GM18526 (cell line): Measurements from ENCODE around the gene TTYH1.

Source experiments
- POLR2A ChIP-seq: IDR thresholded peaks from 3 replicates; pipeline ENCODE4 v1.6.1; 2011; ENCODE audit not compliant: insufficient read length; ENCODE audit errors: extremely low read depth

The TTYH1 gene

DNA sequence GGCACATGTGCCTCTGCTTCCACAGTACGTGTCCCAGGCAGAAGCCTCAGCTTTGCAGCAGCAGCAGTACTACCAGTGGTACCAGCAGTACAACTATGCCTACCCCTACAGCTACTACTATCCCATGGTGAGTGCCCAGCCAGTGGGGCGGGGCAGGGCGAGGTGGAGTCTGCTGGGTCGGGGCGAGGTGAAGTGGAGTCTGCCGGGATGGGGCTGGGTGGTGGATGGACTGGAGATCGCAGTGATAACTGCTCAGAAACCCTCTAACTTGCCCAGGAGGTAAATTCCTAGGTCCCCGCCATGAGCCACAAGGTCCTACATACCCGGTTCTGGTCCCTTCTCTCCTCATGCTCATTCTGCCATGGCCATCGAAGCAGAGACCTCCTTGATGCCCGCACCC is 37.4 kb downstream of the TTYH1 start:
- TF ChIP-seq POLR2A, result no peak

DNA sequence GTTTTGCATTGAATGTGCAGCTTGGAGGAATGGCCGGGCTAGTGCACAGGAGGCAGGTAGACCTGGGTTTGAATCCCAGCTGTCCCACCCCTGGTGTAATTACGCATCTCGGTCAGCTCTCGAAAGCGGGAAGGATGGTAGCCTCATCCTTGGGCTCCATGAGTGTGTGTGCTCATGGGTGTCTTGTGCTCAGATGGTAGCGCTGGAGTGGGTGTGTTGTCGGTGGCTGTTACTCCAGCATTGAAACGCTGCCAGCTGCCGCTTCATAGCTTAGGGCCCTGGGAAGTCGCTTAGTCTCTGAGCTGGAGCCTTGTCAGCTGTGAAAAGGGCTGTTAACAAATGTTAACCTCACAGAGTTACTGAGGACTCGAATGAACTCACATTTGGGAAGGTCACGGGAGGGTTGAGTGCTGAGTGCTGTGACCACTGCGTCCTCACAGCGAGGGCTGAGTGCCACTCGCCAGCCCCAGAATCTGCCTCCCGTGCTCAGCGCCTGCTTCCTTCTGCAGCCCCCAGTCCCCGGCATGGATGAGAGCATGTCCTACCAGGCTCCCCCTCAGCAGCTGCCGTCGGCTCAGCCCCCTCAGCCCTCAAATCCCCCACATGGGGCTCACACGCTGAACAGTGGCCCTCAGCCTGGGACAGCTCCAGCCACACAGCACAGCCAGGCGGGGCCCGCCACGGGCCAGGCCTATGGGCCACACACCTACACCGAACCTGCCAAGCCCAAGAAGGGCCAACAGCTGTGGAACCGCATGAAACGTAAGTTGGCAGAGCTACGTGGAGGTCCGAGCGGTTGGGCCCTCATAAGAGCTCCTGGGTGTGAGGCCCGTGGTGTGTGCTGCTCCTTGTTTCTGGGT is 38.9 kb downstream of the TTYH1 start:
- TF ChIP-seq POLR2A, result no peak

DNA sequence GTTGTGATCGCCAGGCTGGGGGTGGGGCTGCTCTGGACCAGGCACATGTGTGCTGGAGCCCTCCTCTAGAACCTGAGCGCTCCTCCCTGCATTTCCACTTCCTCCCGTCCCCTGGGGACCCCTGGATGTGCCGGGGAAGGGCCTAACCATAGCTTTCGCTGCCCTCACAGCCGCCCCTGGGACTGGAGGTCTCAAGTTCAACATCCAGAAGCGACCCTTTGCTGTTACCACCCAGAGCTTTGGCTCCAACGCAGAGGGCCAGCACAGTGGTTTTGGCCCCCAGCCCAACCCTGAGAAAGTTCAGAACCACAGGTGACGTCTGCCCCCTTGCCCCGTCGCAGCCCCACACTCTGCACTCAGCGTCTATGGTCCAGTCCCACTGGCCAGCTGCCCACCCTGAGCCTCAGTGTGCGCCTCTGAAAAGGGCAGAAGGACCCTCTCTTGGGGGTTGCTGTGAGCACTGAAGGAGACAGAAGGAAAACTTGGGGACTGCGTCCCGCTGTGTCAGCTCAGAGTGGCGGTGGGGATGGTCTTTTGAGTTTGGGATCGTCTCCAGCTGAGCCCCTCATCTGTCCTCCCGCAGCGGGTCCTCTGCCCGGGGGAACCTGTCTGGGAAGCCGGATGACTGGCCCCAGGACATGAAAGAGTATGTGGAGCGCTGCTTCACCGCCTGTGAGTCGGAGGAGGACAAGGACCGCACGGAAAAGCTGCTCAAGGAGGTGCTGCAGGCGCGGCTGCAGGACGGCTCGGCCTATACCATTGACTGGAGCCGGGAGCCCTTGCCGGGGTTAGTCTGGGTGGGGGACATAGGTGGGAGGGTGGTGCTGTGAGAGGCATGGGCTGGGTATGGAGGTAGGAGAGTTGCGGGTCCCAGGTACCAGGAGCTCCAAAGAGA is 39.8 kb downstream of the TTYH1 start:
- no peak for TF ChIP-seq POLR2A

DNA sequence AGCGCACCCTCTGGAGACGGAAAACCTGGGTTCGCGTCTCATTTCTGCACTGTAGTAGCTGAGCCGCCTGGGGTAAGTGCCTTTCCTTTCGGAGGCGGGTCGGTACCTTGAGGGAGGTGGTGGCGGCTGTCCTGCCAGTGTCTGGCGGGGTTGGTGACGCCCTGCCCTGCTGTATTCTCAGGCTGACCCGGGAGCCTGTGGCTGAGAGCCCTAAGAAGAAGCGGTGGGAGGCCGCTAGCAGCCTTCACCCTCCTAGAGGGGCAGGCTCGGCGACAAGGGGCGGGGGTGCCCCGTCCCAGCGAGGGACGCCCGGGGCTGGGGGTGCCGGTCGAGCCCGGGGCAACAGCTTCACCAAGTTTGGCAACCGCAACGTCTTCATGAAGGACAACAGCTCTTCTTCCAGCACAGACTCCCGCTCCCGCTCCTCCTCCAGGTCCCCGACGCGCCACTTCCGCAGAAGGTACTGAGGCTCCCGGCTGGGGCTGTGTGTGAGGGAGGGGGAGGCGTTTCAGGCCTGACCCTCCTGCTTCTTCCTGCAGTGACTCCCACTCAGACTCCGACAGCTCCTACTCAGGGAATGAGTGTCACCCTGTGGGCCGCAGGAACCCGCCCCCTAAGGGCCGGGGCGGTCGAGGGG is 40.6 kb downstream of the TTYH1 start:
- no peak for TF ChIP-seq POLR2A

DNA sequence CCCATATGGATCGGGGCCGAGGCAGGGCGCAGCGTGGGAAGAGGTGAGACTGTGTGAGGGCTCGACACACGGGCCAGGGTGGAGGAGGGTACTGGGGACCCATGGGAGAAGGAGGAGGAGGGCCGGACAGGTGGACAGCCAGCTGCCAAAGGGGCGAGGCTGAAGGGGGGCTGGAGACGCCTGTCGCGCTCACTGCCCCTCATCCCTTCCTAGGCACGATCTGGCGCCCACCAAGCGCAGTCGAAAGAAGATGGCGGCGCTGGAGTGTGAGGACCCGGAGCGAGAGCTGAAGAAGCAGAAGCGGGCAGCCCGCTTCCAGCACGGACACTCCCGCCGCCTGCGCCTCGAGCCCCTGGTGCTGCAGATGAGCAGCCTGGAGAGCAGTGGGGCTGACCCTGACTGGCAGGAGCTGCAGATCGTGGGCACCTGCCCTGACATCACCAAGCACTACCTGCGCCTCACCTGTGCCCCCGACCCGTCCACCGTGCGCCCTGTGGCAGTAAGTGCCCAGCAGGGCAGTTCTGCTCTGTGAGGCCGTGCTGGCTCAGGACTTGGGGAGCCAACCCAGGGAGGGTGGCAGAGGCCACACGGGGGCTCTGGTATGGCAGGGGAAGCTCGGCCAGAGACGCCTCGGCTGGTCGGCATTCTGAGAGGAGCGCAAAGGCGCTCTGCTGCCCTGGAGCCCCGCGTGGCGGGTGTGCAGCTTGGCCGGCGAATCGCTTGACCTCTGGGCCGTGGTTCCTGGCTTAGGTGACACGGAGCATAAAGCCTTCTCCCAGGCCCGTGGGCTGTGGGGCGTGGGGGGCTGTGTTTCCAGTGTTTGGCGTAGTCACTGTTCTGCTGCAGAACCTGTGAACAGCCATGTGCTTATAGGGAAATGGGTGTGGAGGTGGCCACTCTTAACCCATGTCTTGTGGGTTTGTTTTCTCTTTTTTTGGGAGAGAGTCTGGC is 41.4 kb downstream of the TTYH1 start:
- no peak for TF ChIP-seq POLR2A

DNA sequence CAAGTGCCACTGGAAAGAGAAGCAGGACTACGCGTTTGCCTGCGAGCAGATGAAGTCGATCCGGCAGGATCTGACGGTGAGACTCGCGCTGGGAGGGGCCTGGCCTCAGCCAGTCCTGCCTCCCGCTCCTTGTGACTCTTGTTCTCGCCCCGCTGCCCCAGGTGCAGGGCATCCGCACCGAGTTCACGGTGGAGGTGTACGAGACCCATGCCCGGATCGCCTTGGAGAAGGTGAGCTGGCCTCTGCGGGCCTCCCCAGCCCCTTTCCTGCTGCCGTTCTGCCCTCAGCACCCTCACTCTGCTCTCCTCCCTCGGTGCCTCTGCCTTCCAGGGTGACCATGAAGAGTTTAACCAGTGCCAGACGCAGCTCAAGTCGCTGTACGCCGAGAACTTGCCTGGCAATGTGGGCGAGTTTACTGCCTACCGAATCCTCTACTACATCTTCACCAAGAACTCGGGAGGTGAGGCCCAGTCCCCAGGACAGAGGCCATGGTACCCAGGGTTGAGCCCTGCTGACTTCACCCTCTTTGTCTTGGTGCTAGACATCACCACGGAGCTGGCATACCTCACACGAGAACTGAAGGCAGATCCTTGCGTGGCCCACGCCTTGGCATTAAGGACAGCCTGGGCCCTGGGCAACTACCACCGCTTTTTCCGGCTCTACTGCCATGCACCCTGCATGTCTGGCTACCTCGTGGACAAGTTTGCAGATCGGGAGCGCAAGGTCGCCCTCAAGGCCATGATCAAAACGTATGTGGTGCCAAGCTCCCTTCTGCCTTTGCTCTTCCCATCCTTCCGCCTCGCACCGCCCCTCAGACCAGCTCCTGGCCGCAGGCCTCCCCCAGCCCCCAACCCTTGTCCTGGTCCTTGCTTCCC is 42.7 kb downstream of the TTYH1 start:
- TF ChIP-seq POLR2A, result no peak

DNA sequence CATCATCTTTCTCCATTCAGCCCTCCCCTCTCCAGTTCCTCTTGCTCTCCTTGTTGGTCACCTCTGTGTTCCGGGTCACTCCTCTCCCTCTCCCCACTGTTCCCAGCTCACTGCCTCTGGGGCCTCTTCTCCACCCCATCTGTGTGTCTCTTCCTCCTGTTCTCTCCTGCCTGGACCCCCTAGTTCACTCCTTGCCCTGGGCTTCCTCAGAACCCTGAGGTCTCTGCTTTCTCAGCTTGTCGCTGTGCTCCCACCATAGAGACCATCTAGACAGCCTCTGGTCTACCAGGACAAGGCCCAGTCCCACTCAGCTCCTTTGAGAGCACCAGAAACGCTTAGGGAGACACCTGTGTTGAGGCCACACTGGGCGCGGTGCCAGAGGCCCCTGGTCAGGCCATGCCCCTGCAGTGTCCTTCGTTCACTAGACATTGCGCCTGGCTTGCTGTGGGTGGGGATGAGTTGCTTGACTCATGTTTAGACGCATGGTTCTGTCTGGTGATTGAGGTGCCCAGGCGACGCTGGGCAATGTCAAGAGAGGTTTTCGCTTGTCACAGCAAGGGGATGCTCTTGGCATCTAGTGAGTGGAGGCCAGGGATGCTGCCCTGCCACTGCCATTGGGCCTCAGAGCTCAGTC is 43.5 kb downstream of the TTYH1 start:
- no peak for TF ChIP-seq POLR2A

DNA sequence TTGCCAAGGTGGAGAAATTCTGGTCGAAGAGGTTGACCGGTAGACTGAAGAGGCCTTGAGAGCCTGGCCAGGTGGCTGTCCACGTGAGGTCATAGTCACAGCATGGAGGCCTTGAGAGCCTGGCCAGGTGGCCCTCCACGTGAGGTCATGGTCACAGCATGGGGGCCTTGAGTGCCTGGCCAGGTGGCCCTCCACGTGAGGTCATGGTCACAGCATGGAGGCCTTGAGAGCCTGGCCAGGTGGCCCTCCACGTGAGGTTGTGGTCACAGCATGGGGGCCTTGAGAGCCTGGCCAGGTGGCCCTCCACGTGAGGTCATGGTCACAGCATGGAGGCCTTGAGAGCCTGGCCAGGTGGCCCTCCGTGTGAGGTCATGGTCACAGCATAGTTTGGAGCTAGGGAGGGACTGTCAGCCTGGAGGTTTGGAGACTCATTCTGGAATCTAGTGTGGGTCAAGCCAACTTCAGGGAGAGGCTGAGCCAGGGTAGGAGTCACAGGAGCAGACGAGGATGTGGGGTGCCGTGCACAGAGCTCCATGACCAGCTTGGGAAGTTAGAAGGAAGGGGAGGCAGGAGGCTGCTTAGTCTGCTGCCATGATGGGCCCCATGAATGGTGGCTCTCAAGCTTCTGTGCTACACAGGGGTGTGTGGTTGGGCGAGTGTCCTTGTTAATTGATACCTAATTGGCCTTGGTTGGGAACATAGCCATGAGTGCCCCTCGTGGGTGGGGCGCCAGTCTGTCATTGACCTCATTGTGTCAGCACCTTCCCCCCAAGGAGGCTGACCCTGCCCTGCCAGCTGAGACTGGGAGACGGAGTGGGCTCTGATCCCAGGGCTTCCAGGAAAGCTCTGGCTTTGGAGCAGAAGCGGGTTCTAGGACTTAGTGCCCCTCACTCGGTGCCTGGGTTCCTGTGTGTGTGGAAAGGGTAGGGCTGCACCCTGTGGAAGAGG is 44.3 kb downstream of the TTYH1 start:
- no peak for TF ChIP-seq POLR2A

DNA sequence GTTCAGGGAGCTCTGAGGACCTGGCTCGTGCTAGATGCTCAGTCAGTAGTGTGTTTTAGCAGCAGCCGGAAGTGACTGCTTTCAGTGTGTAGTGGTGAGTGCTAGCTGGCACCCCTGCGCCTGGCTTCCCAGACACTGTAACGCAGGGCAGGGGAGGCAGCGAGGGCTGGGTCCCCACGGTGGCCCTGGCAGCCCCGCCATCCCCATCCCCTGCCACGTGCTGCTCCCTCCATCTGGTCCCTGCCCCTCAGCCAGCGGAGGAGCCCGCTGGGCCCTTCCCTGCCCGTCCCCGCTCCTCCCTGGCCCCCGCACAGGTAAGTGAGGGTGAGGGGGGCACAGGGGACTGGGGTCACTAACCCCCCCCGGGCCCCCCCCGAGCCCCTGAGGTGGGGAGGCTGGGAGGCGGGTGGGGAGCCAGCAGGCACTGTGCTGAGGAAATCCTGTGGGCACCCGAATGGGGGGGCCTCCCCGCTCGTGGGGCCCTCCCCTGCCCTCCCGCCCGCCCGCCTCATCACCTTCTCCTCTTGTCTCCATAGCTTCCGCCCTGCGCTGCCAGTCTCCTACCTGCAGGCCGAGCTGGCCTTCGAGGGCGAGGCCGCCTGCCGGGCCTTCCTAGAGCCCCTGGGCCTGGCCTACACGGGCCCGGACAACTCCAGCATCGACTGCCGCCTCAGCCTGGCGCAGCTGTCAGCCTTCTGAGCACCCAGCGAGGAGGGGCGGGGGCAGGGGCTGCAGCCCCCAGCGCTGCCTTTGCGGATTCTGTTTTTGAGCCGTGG is 45.2 kb downstream of the TTYH1 start:
- no peak for TF ChIP-seq POLR2A

DNA sequence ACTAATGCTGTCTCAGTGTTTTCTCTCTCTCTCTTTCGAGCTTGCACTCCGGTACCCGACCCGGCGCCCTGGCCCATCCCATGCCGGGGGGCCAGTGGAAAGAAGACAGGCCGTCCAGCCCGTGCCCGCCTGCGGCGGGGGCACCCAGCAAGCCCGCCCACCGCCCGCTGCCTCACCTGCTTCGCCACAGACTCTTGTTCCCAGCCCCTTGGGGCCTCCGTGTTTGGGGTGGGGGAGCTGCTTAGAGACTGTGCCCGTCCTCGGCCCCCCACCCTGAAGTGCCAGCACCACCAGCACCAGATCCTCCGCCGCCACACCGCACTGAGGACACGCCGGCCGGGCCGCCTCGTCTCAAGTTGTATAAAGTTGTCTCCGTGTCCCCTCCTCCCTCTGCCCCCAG is 45.9 kb downstream of the TTYH1 start:
- TF ChIP-seq POLR2A, result no peak

DNA sequence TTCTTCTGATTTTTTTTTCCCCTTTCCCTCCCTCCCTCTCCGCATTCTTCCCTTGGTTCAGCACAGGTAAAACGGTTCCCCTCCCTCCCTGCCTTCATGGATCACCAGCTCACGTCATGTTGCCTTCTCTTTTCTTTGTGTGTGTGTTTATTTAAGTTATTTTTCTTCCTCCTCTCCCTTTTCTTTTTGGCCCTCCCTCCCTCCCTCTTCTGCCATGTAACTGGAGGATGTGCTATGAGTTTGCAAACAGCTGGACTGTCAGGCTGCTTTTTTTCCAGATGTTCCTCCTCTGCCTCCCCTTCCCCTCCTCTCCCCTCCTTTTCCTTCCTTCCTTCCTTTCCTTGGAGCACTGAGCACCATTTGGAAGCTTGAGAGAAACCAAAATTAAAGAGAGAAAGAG is 46.3 kb downstream of the TTYH1 start:
- no peak for TF ChIP-seq POLR2A
